Lower leg skin (tissue), 4 donors: ENCODE measurements around the gene CRKL. TPM values are rescaled to one million over a fixed set of nuclear protein-coding genes. Genes with fewer than 3 reads are reported as not detected.
"Not testable (repeated sequence)": the region's sequence is repeated elsewhere in the genome, so short reads cannot be mapped to it uniquely, and the experiment has no call there.

Experiments used
- DNase-seq, 2 donors: peaks; one replicate each; pipeline ENCODE4 v3.0.0-alpha.2; 2019; ENCODE audit warnings: low spot score in 2 of 2
- H3K4me3 ChIP-seq: fragments of 200-600 bp; sonication (generic); 2 replicates; pipeline ENCODE4 v1.5.1; 2017; ENCODE audit warnings: mild to moderate bottlenecking, low read depth; ENCODE audit not compliant: poor library complexity, severe bottlenecking
- CTCF ChIP-seq, 3 donors: fragments of 450-650 bp; IDR thresholded peaks; one replicate each; pipeline ENCODE4 v1.5.1; 2016; ENCODE audit warnings: antibody characterized with exemption in 3 of 3, mild to moderate bottlenecking in 3 of 3, moderate library complexity in 2 of 3
- POLR2A ChIP-seq, 2 donors: fragments of 450-650 bp; IDR thresholded peaks; one replicate each; pipeline ENCODE4 v1.6.1; 2016 to 2017; ENCODE audit warnings: antibody characterized with exemption in 2 of 2, mild to moderate bottlenecking in 1 of 2, moderate library complexity in 1 of 2
- WGBS, 2 donors: methylation state at CpG; one replicate each; pipeline ENCODE4 v1.1.5; 2018; 5-methylcytosine and 5-hydroxymethylcytosine counted together
- intact Hi-C: fragments of 100-400 bp; cut with DNase I; formaldehyde crosslinking; loops from one replicate; pipeline ENCODE4 v1.15.0; 2023; ENCODE audit warnings: low total_unique reads
- total RNA-seq, 4 donors: library from RNA; depleted of rRNA; stranded (reverse); fragments of >200 nt; gene quantifications; one replicate each; pipeline ENCODE4 v1.1.0, GENCODE V29; 2016

Gene CRKL
- total RNA-seq, 4 donors from 2014 or later, result 54.3 to 94.1 (median 64.9) TPM

DNA sequence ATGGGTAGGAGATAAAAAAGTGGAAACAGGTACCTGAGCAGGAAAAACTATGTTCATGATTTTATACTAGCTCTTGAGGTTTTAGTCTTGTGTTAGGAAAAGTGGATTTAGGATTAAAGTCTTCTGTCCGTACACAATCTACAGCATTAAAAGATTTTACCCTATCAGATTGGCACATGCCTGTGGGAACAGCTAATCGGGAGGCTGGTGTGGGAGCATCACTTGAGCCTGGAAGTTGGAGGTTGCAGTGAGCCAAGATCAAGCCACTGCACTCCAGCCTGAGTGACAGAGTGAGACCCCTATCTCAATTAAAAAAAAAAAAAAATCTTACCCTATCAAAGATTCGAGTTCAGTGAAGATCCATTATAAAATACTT is 12.2 kb upstream of the CRKL start:
- intact Hi-C loops, result no loop called here
- H3K4me3 ChIP-seq, result no peak overlapping the region
- 36 to 54% methylated on average over 3 of the region's 3 CpGs for WGBS, 2 donors

DNA sequence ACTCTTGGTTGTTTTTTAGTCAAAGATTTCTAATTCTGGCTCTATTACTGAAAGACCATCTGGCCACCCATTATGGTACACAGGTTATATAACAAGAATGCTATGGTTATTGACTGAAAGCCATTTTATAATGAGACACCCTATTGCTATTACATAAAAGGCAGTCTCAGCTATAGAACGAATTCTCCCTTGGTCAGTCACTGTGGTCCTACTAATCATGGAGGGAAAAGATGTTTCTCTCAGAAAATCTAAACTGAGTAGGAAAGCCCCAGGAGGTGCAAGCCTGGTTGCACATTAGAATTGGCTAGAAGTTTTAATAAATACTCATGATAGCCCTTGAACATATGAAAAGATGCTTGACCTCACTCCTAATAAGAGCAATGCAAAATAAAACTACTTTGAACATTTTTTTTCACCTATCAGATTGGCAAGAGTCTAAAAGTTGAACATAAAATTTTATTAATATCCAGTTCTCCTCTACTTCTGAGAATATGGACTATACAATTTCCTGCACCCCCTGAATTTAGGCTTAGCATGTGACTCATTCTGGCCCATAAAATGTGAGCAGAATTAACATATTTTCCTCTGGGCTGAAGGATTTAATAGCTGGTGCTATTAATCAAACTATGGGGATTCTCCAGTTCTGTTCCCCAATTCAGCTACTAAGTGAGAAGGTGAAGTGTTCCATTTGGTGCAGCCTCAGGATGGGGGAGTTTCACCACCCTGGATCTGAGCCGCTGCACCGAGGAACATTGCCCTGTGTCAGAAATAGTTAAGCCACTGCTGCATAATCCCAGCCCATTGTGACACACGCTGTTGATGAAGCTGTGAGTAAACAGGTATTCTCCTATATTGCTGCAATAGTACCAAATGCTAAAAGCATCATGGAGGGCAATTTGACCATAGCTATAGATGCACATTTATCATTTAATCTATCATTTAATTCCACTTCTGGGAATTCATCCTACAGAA is 11.5 kb upstream of the CRKL start:
- no peak for TF ChIP-seq POLR2A (IDR thresholded peaks at IDR 0.05)
- TF ChIP-seq CTCF (IDR thresholded peaks at IDR 0.05), result no peak
- H3K4me3 ChIP-seq, result no peak overlapping the region
- DNase-seq, result no peak
- intact Hi-C loops, result no loop called here
- WGBS, 2 donors, result 54 to 60% methylated on average over 4 of the region's 4 CpGs

More for the DNA sequence above, 12.2 kb upstream of the CRKL start:
- TF ChIP-seq POLR2A (IDR thresholded peaks at IDR 0.05) (no peak), CTCF (IDR thresholded peaks at IDR 0.05) (no peak)
- no peak for DNase-seq

GRCh38 chr22:20906387-20906767 is 10.8 kb upstream of the CRKL start:
- no peak overlapping the region for H3K4me3 ChIP-seq
- TF ChIP-seq POLR2A (IDR thresholded peaks at IDR 0.05) (no peak), CTCF (IDR thresholded peaks at IDR 0.05) (no peak)
- 82 to 87% methylated on average over 3 of the region's 3 CpGs for WGBS, 2 donors
- DNase-seq, result no peak
- intact Hi-C loops, result no loop called here

GRCh38 chr22:20908717-20909116 is 8.5 kb upstream of the CRKL start:
- intact Hi-C loops, DNase-seq, H3K4me3 ChIP-seq: not testable (repeated sequence)
- WGBS, 2 donors, result 93 to 95% methylated on average over 5 of the region's 5 CpGs

GRCh38 chr22:20909543-20910303 is 7.5 kb upstream of the CRKL start:
- intact Hi-C loops, result no loop called here
- no peak overlapping the region for H3K4me3 ChIP-seq
- TF ChIP-seq POLR2A (IDR thresholded peaks at IDR 0.05), result no peak
- TF ChIP-seq CTCF (IDR thresholded peaks at IDR 0.05), result no peak
- no peak for DNase-seq
- WGBS, 2 donors, result 77 to 83% methylated on average over 6 of the region's 6 CpGs

- TF ChIP-seq CTCF (IDR thresholded peaks at IDR 0.05), result no peak
- TF ChIP-seq POLR2A (IDR thresholded peaks at IDR 0.05), result no peak
- 86 to 87% methylated on average over 6 of the region's 6 CpGs for WGBS, 2 donors
- no peak for DNase-seq
- no peak overlapping the region for H3K4me3 ChIP-seq
- intact Hi-C loops, result no loop called here
Measured at GRCh38 chr22:20912494-20912893, 4.7 kb upstream of the CRKL start.
